Measurements from ENCODE around the gene CNBP.

DNA sequence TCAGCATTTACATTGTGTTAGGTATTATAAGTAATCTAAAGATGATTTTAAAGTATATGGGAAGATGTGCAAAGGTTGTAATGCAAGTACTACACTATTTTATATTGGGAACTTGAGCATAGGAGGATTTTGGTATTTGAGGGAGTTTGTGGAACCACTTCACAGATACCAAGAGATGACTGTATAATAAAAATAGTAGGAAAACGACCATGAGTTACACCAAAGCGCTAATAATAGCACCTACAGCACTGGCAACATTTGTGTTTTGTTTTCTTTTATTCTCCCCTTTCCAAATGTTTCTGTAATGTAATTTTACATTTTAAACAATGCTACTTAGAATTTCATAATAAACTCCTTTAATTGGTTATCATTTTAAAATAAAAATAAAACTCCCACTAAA lies 10.5 kb downstream of the CNBP start:
- TF ChIP-seq CHD4 (IDR thresholded peaks at IDR 0.05; ENCODE audit: borderline replicate concordance, low read length) (no peak), EED (CRISPR knock-in tag; IDR thresholded peaks at IDR 0.05) (no peak), EP300 (IDR thresholded peaks at IDR 0.05; ENCODE audit: low read depth in 2 of 2, low read length in 2 of 2) (no peak), EP300 (CRISPR knock-in tag; IDR thresholded peaks at IDR 0.05; ENCODE audit: borderline replicate concordance) (no peak), PTBP1 (IDR thresholded peaks at IDR 0.05; ENCODE audit: low read depth, low read length, poor library complexity, severe bottlenecking) (no peak), CREB1 (IDR thresholded peaks at IDR 0.05) (no peak), CREB1 (CRISPR knock-in tag; IDR thresholded peaks at IDR 0.05) (no peak), MYC (CRISPR knock-in tag; IDR thresholded peaks at IDR 0.05; ENCODE audit: borderline replicate concordance) (no peak), ZNF260 (CRISPR knock-in tag; IDR thresholded peaks at IDR 0.05; ENCODE audit: borderline replicate concordance, low read depth) (no peak)

Data from HepG2 (cell line).